ENCODE measurements around the gene SERPINB3. TPM values are rescaled to one million over a fixed set of nuclear protein-coding genes. Genes with fewer than 3 reads are reported as not detected.

SERPINB3 gene
- total and polyA plus RNA-seq, 2 donors (not counting 1 experiment from before 2014, with no cell fraction given): not detected

DNA sequence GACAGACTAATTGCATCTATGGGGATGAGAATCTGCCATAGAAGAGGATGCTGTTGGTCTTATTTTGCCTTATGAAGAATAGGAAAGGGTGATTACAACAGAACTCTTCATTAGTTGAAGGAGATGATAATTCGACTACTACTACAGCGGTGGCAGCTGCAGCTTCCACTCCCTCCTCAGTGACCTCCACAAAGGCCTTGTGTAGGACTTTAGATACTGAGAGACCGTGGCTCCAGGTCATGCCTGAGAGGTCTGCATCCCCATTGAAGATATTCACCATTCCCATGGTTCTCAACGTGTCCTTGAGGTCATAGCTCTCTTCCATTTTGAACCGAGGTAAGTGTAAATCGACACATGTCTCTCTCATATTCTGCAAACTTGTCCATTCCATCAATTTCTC, 24.0 kb downstream of the SERPINB3 start:
- no peak for ATAC-seq (ENCODE audit: low read depth)

GRCh38 chr18:63627819-63628218, 33.9 kb downstream of the SERPINB3 start:
- Histone ChIP-seq H3K4me2 (replicated peaks; ENCODE audit: low read depth, low read length, poor library complexity, severe bottlenecking) (no peak overlapping the region), H3K4me1 (ENCODE audit: control insufficient read depth in 2 of 2, insufficient read depth in 2 of 2, low read length in 2 of 2) (no peaks in the 10 kb centered on the region), H2AFZ (ENCODE audit: insufficient read depth, low read depth, low read length, poor library complexity, severe bottlenecking) (no peak overlapping the region), H3K36me3 (replicated peaks in 1 of 2; ENCODE audit: control extremely low read depth in 1 of 2, control insufficient read depth in 1 of 2, extremely low read depth in 1 of 2, insufficient read depth in 2 of 2, low read length in 1 of 2) (no peaks in the 10 kb centered on the region), H3K27me3 (replicated peaks in 1 of 4; ENCODE audit: control extremely low read depth in 1 of 4, control insufficient read depth in 3 of 4, insufficient read depth in 4 of 4, low read length in 3 of 4) (no peaks in the 10 kb centered on the region), H3K79me2 (ENCODE audit: control insufficient read depth, insufficient read depth, low read length) (no peaks in the 10 kb centered on the region), H3K4me3 (ENCODE audit: control extremely low read depth in 1 of 5, extremely low read depth in 1 of 5, insufficient read depth in 1 of 5, low read depth in 2 of 5, low read length in 4 of 5) (no peak overlapping the region), H3K9ac (ENCODE audit: low read length) (no peak overlapping the region), H4K20me1 (ENCODE audit: control insufficient read depth, insufficient read depth, low read length, poor library complexity, severe bottlenecking) (no peaks in the 10 kb centered on the region), H3K9me3 (ENCODE audit: control extremely low read depth in 1 of 3, control insufficient read depth in 2 of 3, insufficient read depth in 1 of 3, low read length in 2 of 3) (peaks cover 2 to 28% (median 24%) of the 10 kb centered on the region in 3 donors), H3K27ac (ENCODE audit: low read length in 2 of 2) (no peak overlapping the region)
- TF ChIP-seq EZH2 (IDR thresholded peaks at IDR 0.05; ENCODE audit: borderline replicate concordance, insufficient read depth, low read depth, low read length, poor library complexity, severe bottlenecking) (no peak), CTCF (IDR thresholded peaks at IDR 0.05) (no peak)
- CTCF ChIA-PET: no interaction called here
- POLR2A ChIA-PET: no interaction called here
- Mint-ChIP-seq H3K9me3 (ENCODE audit: insufficient read depth) (peaks cover 8% of the 10 kb centered on the region), H3K27me3 (no peaks in the 10 kb centered on the region), H3K4me1 (no peaks in the 10 kb centered on the region), H3K27ac (no peak overlapping the region), H3K4me3 (no peak overlapping the region)
- ATAC-seq (ENCODE audit: low read depth) (no peak), DNase-seq (no peak)
- intact Hi-C loops (cut with micrococcal nuclease): no loop called here

More for the DNA sequence above, 24.0 kb downstream of the SERPINB3 start:
- no peak overlapping the region for H2AFZ ChIP-seq (ENCODE audit: insufficient read depth, low read depth, low read length, poor library complexity, severe bottlenecking)
- no CpG with 5 or more reads among the region's 6 CpGs for WGBS (ENCODE audit: insufficient coverage)
- no peak overlapping the region for H3K4me3 Mint-ChIP-seq
- no peak for TF ChIP-seq CTCF (IDR thresholded peaks at IDR 0.05)
- TF ChIP-seq EZH2 (IDR thresholded peaks at IDR 0.05; ENCODE audit: borderline replicate concordance, insufficient read depth, low read depth, low read length, poor library complexity, severe bottlenecking): no peak
- no peak overlapping the region for H3K27ac ChIP-seq (ENCODE audit: low read length in 2 of 2)
- DNase-seq: no peak
- H3K4me1 ChIP-seq (ENCODE audit: control insufficient read depth in 2 of 2, insufficient read depth in 2 of 2, low read length in 2 of 2): no peaks in the 10 kb centered on the region
- CTCF ChIA-PET: no interaction called here
- no peaks in the 10 kb centered on the region for H3K27me3 ChIP-seq (replicated peaks in 1 of 4; ENCODE audit: control extremely low read depth in 1 of 4, control insufficient read depth in 3 of 4, insufficient read depth in 4 of 4, low read length in 3 of 4)
- no peaks in the 10 kb centered on the region for H3K36me3 ChIP-seq (replicated peaks in 1 of 2; ENCODE audit: control extremely low read depth in 1 of 2, control insufficient read depth in 1 of 2, extremely low read depth in 1 of 2, insufficient read depth in 2 of 2, low read length in 1 of 2)
- H3K9me3 Mint-ChIP-seq (ENCODE audit: insufficient read depth): no peaks in the 10 kb centered on the region
- intact Hi-C loops (cut with micrococcal nuclease): no loop called here
- H3K27me3 Mint-ChIP-seq: no peaks in the 10 kb centered on the region
- no peaks in the 10 kb centered on the region for H3K4me1 Mint-ChIP-seq
- no peak overlapping the region for H3K9ac ChIP-seq (ENCODE audit: low read length)
- no peaks in the 10 kb centered on the region for H4K20me1 ChIP-seq (ENCODE audit: control insufficient read depth, insufficient read depth, low read length, poor library complexity, severe bottlenecking)
- H3K27ac Mint-ChIP-seq: no peak overlapping the region
- H3K79me2 ChIP-seq (ENCODE audit: control insufficient read depth, insufficient read depth, low read length): no peaks in the 10 kb centered on the region
- no peak overlapping the region for H3K4me3 ChIP-seq (ENCODE audit: control extremely low read depth in 1 of 5, extremely low read depth in 1 of 5, insufficient read depth in 1 of 5, low read depth in 2 of 5, low read length in 4 of 5)
- no peaks in the 10 kb centered on the region for H3K9me3 ChIP-seq (ENCODE audit: control extremely low read depth in 1 of 3, control insufficient read depth in 2 of 3, insufficient read depth in 1 of 3, low read length in 2 of 3)
- POLR2A ChIA-PET: no interaction called here
- H3K4me2 ChIP-seq (replicated peaks; ENCODE audit: low read depth, low read length, poor library complexity, severe bottlenecking): no peak overlapping the region

All from B cell (primary cell).